ENCODE data around the gene TLNRD1.

Gene TLNRD1

GRCh38 chr15:81043281-81043934 lies 42.7 kb downstream of the TLNRD1 start:
- H3K4me3 ChIP-seq (replicated peaks; ENCODE audit: low read depth, low read length) = no peak overlapping the region
- no peak for DNase-seq (ENCODE audit: low read depth)
- no peak for TF ChIP-seq CTCF (IDR thresholded peaks at IDR 0.05; ENCODE audit: low read length, missing control alignments)

- TF ChIP-seq CTCF (IDR thresholded peaks at IDR 0.05; ENCODE audit: low read length, missing control alignments) = no peak
- no peak for DNase-seq (ENCODE audit: low read depth)
- no peak overlapping the region for H3K4me3 ChIP-seq (replicated peaks; ENCODE audit: low read depth, low read length)
These were observed 43.3 kb downstream of the TLNRD1 start for GRCh38 chr15:81043935-81044575.

GRCh38 chr15:81046290-81046689 lies 45.6 kb downstream of the TLNRD1 start:
- no peak for TF ChIP-seq CTCF (IDR thresholded peaks at IDR 0.05; ENCODE audit: low read length, missing control alignments)
- H3K4me3 ChIP-seq (replicated peaks; ENCODE audit: low read depth, low read length) = no peak overlapping the region
- no peak for DNase-seq (ENCODE audit: low read depth)

GRCh38 chr15:81047928-81048327 lies 47.2 kb downstream of the TLNRD1 start:
- DNase-seq (ENCODE audit: low read depth) = no peak
- no peak overlapping the region for H3K4me3 ChIP-seq (replicated peaks; ENCODE audit: low read depth, low read length)
- no peak for TF ChIP-seq CTCF (IDR thresholded peaks at IDR 0.05; ENCODE audit: low read length, missing control alignments)

- no peak for TF ChIP-seq CTCF (IDR thresholded peaks at IDR 0.05; ENCODE audit: low read length, missing control alignments)
- no peak overlapping the region for H3K4me3 ChIP-seq (replicated peaks; ENCODE audit: low read depth, low read length)
- no peak for DNase-seq (ENCODE audit: low read depth)
These were observed 49.1 kb downstream of the TLNRD1 start for GRCh38 chr15:81049835-81050234.

- no peak for TF ChIP-seq CTCF (IDR thresholded peaks at IDR 0.05; ENCODE audit: low read length, missing control alignments)
- H3K4me3 ChIP-seq (replicated peaks; ENCODE audit: low read depth, low read length) = no peak overlapping the region
- DNase-seq (ENCODE audit: low read depth) = no peak
These were observed 49.5 kb downstream of the TLNRD1 start for GRCh38 chr15:81050259-81050658.

- no peak overlapping the region for H3K4me3 ChIP-seq (replicated peaks; ENCODE audit: low read depth, low read length)
- no peak for TF ChIP-seq CTCF (IDR thresholded peaks at IDR 0.05; ENCODE audit: low read length, missing control alignments)
- no peak for DNase-seq (ENCODE audit: low read depth)
These were observed 50.1 kb downstream of the TLNRD1 start for GRCh38 chr15:81050805-81051204.

Data from fibroblast of pulmonary artery (primary cell).